Left lobe of liver (tissue), 2 donors: ENCODE results near the gene CCDC27. TPM values are rescaled to one million over a fixed set of nuclear protein-coding genes. Genes with fewer than 3 reads are reported as not detected.

ENCODE experiments used
- ATAC-seq: fragments of 200-7000 bp; cut with Tn5 transposase; one replicate; pipeline ENCODE4 v1.9.1; 2020; ENCODE audit warnings: mild to moderate bottlenecking, moderate library complexity
- DNase-seq: peaks from one replicate; pipeline ENCODE4 v3.0.0-alpha.2; 2020; ENCODE audit warnings: low spot score
- total RNA-seq: library from RNA; stranded (reverse); gene quantifications from one replicate; pipeline ENCODE4 v1.2.1, GENCODE V29; 2021
- donor health status: DM: no; HTN: no; CAD: no; lungs with moderate emphysema.
- donor health status: DM: no; HTN: yes; CAD: no.

Gene CCDC27
- total RNA-seq, 1 donor from 2014 or later, result not detected

DNA sequence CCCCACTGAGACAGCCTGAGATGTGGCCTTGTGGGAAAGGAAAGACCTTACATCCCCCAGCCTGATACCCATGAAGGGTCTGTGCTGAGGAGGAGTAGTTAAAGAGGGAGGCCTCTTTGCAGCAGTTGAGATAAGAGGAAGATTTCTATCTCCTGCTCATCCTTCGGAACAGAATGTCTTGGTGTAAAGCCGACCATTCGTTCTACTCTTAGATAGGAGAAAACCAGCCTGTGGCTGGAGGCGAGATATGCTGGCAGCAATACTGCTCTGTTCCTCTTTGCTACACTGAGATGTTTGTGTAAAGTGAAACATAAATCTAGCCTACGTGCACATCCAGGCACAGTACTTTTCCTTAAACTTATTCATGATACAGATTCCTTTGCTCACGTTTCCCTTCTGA is 1.5 kb upstream of the CCDC27 start:
- DNase-seq (no peak), ATAC-seq (no peak)

DNA sequence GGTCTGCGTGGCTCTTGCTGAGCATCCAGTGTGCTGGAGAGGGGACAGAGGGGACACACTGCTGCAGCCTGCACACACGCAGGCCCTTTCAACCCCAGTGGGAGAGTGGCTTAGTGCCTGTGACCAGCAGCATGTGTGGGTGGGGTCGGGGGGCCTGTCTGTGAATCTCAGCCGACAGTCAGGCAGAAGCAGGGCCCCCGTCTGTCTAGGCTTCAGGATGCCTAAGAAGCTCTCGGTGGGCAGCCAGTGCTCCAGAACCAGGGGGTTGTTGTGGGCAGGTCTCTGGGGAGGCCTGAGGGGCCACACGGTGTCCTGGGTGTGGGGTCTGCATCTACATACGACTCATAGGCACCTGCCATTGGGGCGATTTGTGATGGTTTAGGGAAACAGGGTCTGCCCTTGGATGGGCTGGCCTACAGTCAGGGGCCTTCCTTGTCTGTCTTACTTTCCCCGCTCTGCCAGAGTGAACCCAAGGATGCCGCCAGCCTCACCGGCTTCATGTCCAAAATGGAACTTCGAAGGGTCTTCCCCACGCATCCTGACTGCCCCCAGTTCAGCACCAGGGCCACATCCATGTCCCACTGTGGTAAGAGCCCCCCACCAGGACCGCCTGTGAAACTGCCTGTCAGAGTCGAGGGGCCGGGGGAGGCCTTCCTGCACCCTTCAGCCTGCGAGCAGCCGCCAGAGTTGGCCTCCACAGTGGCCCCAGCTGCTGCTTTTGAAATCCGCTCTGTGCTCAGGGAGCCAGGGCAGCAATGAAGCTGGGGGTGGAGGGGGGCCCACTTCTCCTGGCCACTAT is 1.6 kb downstream of the CCDC27 start:
- DNase-seq, result no peak
- no peak for ATAC-seq

DNA sequence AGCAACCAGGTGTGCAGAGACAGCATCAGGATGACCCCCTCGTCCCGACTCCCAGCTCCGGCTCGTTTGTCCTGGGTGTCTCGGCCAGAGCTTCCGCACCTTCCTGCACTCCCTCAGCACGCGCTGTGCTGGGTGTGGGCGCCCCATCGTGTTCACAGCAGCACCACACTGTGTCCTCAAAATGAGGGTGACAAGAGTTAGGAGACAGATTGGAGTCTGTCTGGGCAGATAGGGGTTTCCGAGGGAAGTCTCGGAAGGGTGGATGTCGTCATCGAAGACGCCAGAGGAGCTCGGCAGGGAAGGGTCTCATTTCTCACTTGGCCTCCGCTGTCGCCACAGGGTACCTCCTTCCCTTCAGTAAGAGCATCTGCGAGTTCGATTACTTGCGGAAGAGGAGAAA is 4.1 kb downstream of the CCDC27 start:
- ATAC-seq (no peak), DNase-seq (no peak)

DNA sequence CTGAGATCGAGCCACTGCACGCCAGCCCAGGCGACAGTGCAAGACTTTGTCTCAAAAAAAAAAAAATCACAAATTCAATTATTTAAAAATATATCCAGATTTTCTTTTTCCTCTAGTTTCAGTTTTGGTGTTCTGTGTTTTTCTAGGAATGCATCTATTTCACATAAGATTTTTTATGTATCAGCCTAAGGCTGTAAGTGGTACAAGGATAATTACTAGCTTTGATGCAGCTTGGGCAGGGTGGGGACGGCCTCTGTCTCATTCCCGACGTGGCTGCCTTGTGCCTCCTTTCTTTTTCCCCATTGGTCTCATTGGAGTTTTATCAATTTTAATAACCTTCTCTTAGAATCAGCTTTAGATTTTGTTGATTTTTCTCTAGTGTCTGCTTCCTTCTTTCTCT is 6.9 kb downstream of the CCDC27 start:
- ATAC-seq, result no peak
- DNase-seq, result no peak

DNA sequence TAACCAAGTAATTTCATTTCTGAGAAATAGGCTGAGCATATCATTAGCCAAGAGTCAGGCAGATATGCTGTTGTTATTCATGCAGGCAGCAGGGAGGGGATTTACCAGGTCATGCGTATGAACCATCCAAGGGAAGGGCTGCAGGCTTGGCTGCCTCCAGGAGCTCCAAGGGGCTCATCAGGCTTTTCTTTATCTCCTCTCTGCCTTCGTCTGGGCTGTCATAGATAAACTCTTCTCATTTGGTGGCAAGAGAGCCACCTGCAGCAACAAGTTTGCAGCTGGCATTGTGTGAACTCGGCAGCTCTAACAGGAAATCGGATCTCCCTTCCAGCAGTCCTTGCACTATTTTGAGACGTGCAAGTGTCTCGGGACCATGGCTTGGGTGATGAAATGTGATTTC is 7.5 kb downstream of the CCDC27 start:
- no peak for ATAC-seq

DNA sequence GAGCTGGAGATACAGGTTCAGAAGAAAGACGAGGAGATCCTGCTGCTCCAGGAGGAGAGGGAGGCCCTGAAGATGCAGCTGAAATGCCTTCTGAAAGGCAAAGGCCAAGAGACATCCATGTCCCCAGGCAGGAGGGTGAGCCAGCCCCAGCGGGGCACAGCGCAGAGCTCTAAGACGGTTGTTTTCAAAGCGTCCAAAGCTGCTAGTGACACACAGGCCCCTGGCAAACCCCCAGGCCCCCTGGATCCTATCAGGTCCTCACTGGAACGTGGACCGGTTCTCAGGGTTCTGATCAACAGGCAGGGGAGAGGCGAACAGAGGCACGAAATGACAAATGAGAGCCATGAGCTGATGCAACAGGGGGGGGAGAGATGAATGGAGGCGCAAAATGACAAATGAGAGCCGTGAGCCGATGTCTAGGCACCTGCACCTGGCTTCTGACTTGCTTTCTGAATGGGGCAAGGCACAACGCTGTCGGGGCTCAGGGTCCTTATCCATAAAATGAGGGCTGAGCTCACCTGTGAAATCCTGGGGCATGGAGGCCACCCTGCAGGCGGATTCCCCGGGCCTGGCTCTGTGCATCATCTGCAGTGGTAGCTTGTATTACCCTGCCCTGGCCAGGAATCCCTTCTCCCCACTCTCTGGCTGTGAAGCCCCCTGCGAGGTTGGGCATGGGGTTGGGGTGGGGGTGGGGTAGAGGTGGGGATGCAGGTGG is 9.2 kb downstream of the CCDC27 start:
- no peak for ATAC-seq
- DNase-seq, result no peak

More for the DNA sequence above, 7.5 kb downstream of the CCDC27 start:
- no peak for DNase-seq

GRCh38 chr1:3762151-3762872 is 10.1 kb downstream of the CCDC27 start:
- no peak for DNase-seq
- ATAC-seq, result no peak

GRCh38 chr1:3762873-3763228 is 10.6 kb downstream of the CCDC27 start:
- DNase-seq, result no peak
- no peak for ATAC-seq

- no peak for DNase-seq
- no peak for ATAC-seq
Measured at GRCh38 chr1:3763351-3764125, 11.3 kb downstream of the CCDC27 start.

GRCh38 chr1:3767328-3767925 is 15.2 kb downstream of the CCDC27 start:
- DNase-seq (no peak), ATAC-seq (no peak)

GRCh38 chr1:3768811-3769390 is 16.7 kb downstream of the CCDC27 start:
- no peak for DNase-seq
- no peak for ATAC-seq

- DNase-seq, result no peak
- ATAC-seq, result no peak
Measured at GRCh38 chr1:3770047-3770765, 18.0 kb downstream of the CCDC27 start.

DNA sequence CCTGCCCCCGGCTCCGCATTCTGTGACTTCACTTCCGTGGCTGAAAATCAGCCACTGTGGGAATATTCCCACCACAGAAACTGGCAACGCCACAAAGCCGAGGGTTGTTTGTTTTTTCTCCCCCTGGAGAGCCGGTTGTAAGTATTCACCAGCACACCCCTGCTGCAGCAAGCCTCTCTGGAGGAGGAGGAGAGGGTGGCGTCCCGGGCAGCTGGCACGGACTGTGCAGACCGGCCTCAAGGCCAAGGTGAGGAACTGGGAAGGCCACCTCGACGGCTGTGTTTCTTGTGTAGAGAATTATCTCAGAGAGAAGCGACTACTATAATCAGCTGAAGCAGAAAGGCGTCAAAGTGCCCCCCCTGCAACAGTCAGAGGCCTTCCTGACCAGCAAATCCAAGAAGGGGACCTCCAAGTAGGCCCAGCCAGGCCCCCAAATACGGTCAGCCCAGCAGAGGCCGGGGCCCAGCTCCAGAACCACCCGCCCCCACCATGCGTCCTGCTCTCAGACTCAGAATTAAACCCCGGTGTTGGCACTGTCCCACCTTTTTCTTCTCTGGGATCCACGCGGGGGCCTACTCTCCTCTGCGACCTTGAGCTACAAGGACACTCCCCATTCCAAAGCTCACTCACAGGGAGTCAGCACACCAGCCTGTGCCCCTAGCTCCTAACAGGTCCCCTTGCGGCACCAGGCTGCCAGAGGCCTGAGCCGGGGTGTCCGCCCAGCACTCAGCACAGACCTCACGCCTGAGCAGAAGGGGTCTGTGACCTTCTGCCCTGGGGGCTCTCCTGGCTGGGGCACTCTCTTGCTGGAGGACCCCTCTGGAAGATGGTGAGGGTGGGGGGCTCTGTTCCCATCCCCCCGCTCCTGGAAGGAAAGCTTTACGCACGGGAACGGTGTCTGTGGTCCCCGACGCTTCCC is 19.1 kb downstream of the CCDC27 start:
- no peak for DNase-seq
- no peak for ATAC-seq

DNA sequence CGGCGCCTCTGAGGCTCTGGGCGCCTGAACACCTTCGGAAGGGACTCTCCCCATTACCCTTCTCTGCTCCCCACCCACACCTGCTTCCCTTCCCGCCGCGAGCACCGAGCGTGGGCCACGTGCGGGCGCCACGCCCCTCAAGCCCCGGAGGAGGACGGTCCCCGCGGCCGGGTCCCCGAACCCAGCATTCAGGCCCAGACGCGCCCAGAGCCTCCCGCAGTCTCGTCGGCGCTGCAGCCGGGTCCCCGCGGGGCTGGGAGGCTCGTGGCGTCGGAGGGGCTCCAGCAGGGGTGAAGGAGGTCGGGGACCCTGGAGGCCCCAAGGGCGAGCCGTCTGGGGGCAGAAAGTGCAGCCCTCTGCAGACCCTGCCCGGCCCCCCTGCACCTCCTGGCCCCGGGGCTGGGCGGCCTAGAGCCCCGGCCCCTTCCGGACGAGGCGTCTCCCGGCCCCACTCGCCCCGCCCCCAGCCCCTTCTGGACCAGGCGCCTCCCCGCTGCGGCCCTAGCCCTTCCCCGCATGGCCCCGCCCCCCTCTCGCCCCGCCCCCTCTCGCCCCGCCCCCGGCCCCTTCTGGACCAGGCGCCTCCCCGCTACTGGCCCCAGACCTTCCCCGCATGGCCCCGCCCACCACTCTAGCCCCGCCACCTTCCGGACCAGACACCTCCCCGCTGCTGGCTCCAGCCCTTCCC is 19.9 kb downstream of the CCDC27 start:
- ATAC-seq (peak; percentile 80), DNase-seq (peak; percentile 92)

DNA sequence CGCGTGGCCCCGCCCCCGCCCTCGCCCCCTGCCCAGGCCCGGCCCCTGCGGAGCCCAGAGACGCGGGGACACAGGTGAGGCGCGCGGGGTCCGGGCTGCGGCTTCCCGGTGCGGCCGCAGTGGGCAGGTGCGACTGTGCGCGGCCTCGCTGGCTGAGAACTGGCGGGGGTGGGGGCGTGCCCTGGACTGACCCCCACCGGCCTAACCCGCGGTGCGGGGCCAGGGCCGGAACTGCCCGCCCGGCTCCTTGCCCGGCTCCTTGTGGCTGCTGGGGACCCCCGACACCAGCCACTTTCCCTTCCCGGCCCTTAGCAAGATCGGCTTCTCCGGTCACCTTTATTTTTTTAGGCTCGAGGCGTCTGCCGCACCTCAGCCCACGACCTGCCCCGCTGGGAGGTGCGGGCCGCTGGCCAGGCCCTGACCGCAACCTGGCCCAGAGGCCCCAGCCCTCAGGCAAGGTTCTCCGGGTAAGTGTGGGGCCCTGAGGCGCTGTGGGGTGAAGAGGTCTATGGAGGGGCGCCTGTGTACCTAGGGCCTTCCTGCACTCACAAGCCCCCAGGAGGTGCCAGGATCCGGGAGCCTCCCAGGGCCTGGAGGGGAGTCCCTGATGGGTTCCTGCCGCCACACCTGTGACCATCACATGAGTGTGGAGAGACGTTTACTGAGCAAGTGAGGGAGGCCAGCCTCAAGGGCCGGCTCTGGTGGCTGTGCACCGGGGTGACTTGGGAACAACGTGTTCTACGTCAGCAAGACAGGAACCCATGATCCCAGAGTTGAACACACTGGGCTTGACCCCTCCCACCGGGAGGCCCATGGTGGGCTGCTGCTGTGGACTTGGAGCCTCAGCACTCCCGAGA is 20.7 kb downstream of the CCDC27 start, which contains the start of gene SMIM1:
Gene SMIM1, plus strand, starts transcription at position 35 of the 857 bp plus-strand sequence. CDS start 2,625 bp downstream, outside the sequence.
- DNase-seq (no peak), ATAC-seq (peak; percentile 19)

DNA sequence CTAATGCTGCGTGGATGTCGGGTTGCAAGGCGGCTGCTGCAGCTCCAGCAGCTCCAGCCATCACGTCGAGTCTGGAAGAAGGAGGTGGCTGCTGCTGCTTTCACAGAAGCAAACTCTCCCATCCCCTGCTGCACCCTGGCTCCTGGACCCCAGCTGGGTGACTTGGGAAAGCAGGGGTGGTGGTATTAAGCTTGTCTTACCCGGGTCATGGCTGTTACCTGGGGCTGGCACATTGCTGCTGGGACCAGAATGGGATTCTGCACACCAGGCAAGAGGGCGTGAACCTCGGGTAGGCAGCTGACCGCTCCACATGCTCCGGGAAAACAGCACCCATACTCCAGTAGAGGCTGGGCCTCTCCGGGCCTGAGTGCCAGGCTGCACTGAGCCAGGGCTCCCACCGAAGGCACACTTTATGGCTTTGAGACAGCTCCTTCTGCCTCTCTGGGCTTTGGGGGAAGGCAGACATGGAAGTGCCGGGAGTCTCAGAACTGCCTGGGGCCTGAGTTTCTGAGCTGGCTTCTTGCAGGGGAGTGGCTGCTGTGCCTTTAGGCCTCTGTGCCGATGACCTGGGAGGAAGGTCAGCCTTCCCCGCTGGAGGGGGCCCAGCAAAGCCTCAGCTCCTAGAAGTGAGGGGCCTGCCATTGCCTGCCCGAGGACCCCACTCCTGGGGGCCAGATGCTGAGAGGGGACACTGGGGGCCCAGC is 21.5 kb downstream of the CCDC27 start:
- no peak for DNase-seq
- no peak for ATAC-seq
